GM18502 (cell line): ENCODE results near the gene TDP1.
"Not testable (repeated sequence)": the region's sequence is repeated elsewhere in the genome, so short reads cannot be mapped to it uniquely, and the experiment has no call there.

Experiments used
- ATAC-seq: cut with Tn5 transposase; IDR thresholded peaks from one replicate; pipeline ENCODE4 v1.9.1; 2021; ENCODE audit warnings: mild to moderate bottlenecking; ENCODE audit not compliant: unreplicated experiment, poor library complexity

The TDP1 gene

DNA sequence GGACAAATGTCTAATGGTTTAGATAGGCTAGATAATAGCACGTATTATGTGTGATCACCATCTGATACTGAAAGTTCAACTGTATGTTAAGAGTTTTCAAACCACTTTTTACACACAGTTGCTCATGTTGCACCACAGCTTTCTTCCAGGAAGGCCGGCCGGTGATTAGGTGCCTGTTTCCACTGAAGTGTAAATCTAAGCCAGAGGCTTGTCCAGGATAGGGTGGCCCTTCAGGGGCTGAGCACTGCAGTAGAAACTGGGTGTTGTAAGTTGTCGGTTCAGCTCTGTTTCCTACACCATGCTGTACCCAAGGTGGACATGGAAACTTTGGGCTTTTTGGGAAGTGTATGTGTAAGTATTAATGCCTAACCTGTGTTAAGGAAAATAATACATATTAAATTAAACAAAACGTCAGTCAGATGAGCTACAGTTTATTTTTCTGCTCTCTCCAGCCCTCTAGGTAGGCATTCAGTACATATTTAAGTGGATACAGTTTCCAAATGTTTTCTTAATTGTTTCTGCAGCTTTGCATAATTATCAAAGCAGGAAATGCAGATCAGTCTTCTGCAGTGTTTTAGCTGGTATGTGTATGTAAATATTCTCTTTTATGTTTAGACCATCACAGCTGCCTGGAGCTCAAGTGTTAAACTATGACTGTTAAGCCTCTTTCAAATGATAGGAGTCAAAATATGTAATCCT is 30.9 kb downstream of the TDP1 start:
- ATAC-seq, result no peak

DNA sequence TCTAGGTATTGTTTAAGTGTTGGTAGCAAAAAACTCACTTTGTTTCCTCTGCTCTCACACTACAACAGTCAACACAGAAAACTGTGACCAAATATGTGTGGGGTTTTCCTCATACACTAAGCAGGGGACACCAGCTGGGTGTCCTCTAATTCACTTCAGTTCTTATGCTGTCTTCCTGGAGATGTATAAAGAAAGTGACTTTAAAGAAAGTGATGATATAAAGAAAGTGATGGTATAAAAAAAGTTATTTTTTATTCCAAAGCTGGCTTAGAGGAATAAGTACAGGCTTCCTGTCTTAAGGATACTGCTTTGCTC is 31.4 kb downstream of the TDP1 start:
- no peak for ATAC-seq

DNA sequence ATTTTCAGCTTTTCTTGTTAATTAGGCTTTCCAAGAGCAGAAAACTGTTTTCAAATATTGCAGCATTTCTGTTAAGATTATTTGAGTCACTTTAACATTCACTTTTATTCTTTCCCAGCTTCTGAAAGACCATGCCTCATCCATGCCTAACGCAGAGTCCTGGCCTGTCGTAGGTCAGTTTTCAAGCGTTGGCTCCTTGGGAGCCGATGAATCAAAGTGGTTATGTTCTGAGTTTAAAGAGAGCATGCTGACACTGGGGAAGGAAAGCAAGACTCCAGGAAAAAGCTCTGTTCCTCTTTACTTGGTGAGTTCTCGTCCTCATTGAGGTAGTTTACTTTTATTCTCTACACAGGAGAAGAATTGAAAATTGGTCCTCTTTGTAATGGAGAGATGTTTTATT is 33.1 kb downstream of the TDP1 start:
- no peak for ATAC-seq

DNA sequence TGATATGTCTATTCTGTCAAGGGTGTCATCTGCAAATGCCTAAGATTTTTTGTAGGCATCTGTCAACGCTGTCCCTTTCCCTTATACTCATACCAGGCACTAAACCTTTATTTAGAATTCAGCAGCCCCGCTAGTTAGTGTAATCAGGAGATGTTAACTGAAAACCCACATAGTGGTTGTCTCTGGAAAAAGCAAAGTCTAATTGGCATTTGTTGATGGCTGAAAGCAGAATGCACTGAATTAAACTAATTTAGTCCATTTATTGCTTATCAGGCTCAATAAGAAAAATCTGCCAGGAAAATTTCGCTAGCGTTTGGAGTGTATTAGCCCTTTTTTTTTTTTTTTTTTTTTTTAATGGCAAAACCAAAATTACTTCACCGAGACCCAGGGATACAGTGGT is 34.5 kb downstream of the TDP1 start:
- no peak for ATAC-seq

DNA sequence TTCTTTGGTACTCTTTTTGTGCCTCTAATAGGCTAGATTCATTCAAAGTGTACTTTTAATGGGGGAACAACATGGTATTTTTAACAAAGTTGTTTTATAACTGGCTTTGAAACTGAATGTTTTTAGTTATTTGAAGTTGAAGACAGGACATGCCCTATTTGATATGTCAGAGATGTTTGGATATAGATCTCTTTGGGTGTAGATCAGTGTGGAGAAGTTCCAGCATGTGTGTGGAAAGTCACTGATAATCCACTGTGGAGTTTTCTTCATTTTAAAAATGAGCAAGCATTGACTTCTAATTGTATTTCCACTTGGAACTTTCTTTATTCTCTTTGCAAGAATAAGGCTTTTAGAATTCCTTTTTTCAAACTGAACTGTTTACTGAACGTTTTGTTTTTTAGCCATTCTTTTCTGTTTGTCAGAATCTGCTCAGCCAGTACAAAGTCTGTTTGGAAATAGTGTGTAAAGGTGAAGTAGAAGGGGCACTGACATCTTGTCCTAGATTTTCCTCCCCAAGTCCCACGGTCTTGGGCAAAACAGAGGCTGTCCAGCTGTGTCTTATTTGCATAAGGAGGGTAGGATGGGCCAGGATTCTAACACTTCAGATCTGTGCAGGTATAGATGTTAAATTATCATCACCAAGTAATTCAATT is 35.0 kb downstream of the TDP1 start:
- ATAC-seq, result no peak

DNA sequence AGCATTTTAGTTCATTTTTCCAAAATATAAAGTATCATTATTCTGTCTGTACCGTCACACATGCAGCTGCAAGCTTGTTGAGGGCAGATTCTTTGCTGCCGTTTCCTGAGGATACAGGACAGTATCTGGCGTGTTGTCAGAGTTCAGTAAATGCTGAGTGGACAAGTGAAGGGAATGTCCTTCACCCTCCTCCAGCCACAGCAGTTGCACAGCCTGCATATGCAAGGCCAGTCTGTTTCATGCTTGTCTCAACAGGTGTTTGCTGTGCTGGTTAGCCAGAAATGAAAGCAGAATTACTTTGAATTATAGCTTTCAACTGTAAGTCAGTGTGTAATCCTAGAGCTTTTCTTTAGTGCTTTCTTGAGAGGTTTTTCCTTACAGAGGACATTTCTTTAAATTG is 36.5 kb downstream of the TDP1 start:
- ATAC-seq, result no peak

DNA sequence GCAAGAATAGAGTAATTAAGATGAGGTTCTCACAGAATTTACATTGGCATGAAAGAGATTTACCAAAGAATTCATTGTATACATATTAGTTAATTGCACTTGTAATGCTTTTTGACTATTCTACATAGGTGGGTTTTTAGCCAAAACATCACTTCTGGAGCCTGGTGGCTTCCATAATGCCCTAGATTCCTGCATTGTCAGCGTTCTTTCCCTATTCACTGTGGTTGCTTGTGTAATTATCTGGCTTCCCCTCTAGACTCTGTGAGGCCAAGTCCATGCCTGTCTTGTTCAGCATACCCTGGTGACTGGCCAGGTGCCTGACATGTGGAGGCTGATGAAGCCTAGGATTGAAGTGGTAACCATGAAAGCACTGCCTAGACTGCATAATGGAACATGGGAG is 41.2 kb downstream of the TDP1 start:
- ATAC-seq, result no peak

DNA sequence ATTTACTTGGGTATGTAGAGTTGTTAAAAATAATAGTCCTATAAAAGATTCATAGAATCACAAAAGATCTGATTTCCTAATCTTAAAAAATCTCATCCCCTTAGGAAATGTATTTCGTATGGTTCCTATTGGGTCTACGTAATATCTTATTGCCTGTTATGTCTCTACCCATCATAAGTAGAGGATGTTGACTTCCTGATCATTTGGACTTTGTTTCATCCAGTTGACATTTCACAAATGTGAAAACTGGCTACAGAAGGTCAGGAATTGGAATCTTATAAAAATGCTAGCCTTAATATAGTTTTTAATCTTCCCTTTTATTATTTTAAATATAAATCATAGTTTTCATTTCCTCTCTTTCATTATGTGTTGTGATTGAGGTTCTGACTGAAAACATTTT is 45.2 kb downstream of the TDP1 start:
- ATAC-seq, result no peak

DNA sequence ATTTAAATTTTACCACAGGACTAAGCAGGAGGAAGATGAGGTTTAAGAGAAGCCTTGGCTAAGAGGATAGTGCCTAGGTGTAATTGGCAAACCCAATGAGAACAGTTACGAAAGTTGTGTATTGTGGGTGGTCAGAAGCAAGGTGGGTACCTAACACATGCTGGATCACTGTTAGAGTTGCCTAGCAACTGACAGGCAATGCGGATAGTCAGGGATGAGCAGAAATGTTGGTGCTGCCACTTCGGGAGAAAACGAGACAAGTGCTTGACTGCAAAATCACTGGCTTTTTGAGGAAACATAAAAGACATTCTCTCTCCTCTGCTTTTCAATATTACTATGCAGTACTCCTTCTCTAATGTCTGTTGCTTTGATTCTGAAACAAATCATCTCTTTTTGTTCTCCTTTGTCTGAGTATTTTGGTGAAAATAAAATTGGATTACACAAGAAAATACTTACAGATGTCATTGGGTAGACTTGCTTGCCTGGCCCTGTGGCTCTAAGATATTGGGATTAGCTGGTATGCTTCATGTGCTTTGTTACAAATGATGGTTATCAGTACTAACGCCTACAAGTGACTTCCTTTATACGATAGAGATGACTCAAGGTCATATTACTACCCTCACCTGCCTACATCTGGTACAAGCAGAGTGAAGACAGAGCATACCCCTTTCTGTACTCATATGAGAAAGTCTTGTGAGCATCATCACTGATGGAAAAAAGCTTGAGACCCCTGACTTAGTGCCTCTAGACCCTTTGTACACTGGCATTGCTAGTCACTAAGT is 48.0 kb downstream of the TDP1 start:
- no peak for ATAC-seq

DNA sequence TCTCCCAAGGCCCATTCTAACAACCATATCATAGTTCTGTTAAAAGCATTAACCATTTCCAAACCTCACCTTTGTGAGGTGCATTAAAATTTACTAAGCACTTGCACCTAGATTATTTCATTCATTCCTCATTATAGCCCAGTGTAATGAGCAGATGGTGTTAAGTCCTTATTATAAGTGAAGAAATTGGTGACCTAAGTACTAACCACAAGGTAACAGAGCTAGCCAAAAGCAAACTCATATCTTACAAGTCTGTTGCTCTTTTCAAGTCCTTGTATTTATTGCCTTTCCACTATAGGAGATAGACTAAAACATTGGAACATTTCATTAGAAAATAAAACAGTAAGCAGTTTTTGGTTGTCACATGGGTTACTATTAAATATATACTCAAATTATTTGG is 49.7 kb downstream of the TDP1 start:
- no peak for ATAC-seq

DNA sequence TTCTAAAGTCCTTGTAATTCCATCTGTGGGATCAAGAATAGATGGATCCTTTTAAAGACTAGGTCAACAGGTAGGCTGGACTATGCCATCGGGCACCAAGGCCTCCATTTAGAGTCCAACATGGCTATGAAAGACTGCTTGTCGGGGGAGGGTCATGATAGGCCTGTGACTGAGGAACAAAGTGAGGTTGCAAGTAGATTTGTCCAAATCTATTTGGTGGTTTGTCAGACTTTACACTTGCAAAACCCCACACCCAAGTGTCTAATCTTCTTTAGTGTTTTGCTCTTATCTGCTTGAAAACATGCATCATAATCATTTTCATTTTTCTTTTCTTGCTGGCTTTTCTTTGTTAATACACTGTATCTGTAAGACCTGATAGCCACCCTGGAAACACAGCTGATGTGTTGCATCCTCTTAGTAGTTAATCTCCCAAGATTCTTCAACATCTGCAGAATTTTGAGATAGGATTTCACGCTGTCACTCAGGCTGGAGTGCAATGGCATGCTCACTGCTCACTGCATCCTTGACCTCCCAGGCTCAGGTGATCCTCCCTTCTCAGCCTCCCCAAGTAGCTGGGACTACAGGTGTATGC is 50.3 kb downstream of the TDP1 start:
- no peak for ATAC-seq

DNA sequence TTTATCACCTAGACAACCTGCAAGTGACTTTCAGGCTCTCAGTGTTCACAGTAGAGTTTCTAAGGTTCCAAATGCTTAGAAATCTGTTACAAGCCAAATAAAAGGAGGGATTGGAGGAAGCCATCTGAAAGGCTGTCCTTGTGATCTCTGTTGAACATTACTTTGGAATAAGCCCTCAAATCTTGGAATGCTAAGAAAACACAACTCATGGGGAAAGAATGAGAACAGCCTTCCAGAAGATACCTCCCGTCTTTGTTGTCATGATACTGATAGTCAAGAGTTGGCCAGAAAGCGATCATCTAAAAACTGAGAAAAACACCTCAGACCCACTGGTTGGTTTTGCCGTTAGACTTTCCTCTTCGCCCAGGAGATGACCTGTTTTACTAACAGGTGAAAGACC is 61.6 kb downstream of the TDP1 start:
- no peak for ATAC-seq

DNA sequence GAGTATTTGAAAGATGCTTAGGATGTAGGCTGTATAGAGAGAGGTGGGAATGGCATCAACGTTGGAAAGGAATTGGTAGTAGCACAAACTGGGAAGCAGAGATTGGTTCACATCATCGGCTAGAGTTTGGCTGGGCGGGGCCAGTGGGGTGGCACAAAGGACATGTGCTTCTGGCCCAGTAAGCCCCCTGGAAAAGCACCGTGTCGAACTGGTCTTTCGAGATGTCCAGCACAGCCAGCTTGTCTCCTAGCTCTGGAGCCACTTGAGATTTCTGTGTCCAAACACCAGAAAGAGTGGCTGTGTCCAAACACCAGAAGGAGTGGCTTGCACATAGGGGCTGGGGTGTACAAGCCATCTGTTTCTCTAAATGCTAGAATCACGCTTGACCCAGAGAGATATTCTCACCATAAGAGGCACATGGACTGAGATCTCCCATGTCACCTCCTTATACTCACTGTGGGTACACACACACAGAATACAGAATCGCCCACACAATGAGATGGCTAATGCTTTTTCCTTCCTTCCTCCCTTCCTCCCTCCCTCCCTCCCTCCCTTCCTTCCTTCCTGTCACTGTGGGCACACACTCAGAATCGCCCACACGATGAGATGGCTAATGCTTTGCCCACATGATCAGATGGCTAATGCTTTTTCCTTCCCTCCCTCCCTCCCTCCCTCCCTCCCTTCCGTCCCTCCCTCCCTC is 64.2 kb downstream of the TDP1 start:
- ATAC-seq, result no peak

DNA sequence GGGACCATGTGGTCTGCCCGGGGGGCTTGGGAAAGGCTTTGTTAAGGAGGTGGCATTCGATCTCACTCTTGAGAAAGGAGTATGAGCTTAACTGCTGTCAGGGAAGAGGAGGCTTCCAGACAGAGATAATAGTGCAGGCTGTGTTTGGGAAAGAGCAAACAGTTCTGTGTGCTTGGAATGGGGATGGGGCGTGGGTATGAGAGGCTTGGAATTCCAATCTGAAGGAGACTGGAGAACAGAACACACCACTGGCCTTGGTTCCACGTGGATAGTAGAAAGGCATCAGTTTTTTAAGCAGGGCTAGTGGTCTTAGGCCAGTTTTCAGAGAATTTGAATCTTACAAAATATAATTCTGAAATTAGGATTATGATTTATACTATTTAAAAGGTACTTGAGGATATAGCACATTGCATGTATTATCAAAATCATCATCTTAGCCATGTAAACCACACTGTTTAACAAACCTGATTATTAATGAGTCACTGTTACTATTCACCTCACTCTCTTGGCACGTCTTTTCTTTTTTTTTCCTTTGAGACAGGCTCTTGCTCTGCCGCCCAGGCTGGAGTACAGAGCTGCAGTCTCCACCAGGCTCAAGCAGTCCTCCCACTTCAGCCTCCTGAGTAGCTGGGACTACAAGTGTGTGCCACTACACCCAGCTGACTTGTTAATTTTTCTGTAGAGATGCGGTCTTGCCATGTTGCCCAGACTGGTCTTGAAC is 67.6 kb downstream of the TDP1 start:
- no peak for ATAC-seq

DNA sequence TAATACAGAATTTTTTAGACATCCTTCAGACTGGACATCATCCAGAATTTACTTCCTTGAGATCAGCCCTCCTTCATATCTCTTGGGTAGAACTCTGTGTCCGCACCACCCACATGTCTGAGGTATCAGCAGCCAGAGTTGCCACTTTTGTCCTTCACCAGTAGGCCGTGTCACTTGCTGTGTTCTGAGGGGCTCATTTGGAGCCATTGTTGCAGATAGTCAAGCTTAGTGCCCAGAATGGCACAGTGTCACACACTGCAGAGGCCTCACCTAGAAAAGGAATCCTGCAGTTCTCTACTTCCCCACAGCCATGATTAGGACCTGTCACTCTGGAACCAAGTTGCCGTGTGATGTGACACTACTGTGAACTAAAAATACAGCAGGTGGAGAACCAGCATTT is 69.2 kb downstream of the TDP1 start:
- ATAC-seq, result no peak

DNA sequence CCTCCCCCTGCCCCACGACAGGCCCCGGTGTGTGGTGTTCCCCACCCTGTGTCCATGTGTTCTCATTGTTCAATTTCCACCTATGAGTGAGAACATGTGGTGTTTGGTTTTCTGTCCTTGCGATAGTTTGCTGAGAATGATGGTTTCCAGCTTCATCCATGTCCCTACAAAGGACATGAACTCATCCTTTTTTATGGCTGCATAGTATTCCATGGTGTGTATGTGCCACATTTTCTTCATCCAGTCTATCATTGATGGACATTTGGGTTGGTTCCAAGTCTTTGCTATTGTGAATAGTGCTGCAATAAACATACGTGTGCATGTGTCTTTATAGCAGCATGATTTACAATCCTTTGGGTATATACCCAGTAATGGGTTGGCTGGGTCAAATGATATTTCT is 70.9 kb downstream of the TDP1 start:
- ATAC-seq, result not testable (repeated sequence)

DNA sequence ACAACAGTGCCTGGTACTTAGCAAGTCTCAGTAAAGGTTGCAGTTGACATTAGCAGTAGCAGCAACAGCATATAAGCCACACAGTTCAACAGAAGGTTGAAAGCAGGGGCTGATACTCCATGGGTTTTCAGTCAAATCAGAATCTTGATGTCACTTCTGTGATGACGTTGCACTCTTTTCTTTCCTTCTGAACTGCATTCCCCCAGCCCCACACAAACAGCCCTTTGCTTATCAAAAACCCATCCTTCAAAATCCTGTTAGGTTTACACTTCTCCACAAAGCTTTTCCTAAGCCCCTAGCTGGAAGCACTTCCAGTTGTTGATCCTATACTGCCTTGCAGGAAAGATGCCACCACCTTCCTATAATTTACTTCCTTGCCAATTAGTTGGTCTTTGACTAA is 72.1 kb downstream of the TDP1 start:
- no peak for ATAC-seq

DNA sequence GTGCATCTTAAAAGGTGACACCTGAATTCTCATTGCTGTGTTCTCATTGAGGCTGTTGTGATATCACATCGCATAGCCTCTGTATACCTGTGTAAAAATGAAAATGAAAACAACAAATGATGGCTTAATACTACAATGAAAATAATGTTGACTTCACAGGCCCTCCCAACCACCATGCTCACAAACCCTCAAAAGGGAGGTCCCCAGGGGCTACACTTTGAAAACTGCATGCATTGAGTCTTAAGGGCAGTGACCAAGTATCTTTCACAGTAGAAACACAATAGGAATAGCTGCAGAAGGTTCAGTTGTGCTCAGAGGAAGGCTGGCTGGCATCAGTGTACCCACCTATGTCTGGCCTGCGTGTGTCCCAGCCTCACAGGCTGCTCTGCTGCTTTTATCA is 78.4 kb downstream of the TDP1 start:
- ATAC-seq, result no peak

DNA sequence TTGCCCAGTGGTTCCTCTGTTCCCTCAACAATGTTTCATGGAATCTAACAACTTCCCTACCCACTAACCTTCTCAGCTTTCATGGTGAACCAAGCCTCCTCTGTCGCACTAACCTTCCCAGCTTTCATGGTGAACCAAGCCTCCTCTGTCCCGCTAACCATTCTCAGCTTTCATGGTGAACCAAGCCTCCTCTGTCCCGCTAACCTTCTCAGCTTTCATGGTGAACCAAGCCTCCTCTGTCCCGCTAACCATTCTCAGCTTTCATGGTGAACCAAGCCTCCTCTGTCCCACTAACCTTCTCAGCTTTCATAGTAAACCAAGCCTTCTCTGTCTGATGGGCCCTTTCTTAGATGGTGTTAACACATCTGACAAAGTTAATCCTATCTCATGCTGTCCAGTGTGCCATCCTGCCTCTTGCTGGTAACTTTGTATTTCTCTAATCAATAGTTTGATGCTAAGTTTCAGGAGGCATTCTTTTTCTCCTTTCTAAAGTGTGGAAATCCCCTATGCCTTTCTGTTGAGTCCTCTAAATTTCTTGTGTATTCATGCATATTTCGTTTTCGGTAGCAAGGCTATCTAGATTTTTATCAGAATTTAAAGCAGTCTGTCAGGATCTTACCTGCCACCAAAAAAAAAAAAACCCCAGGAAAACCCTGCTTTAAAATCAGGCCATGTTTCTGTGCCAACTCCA is 79.3 kb downstream of the TDP1 start:
- ATAC-seq, result peak; percentile 51
